Measurements from ENCODE around the gene TMEM131L.

DNA sequence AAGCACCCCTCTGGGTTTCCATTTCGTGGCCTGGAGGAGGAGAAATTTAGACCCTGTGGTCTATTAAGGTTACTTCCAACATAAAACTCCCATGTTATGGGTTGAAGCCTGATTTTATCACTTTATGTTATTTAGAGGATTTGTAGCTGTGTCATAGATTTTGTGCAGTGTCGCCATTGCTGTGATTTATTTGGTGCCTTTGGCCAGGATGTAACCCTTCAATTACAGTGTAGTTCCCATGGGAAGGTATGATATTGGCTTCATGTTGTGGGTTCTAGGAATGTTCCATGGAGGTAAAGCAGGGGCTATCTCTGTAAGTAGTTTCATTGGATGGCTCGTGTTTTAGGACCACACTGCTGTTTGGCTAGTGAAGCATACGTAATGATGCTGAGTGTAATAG lies 58.5 kb downstream of the TMEM131L start:
- TF ChIP-seq, protein P1, sequence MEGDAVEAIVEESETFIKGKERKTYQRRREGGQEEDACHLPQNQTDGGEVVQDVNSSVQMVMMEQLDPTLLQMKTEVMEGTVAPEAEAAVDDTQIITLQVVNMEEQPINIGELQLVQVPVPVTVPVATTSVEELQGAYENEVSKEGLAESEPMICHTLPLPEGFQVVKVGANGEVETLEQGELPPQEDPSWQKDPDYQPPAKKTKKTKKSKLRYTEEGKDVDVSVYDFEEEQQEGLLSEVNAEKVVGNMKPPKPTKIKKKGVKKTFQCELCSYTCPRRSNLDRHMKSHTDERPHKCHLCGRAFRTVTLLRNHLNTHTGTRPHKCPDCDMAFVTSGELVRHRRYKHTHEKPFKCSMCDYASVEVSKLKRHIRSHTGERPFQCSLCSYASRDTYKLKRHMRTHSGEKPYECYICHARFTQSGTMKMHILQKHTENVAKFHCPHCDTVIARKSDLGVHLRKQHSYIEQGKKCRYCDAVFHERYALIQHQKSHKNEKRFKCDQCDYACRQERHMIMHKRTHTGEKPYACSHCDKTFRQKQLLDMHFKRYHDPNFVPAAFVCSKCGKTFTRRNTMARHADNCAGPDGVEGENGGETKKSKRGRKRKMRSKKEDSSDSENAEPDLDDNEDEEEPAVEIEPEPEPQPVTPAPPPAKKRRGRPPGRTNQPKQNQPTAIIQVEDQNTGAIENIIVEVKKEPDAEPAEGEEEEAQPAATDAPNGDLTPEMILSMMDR (IDR thresholded peaks at IDR 0.05; ENCODE audit: low read length): no peak
- no peak for TF ChIP-seq EZH2 (optimal IDR thresholded peaks at IDR 0.05; ENCODE audit: low read depth, low read length)
- no peak for TF ChIP-seq EZH2phosphoT487 (IDR thresholded peaks at IDR 0.05; ENCODE audit: low read length)
